ENCODE data around the gene EGFR. TPM values are rescaled to one million over a fixed set of nuclear protein-coding genes. Genes with fewer than 3 reads are reported as not detected.

EGFR gene
- total and polyA plus RNA-seq, 11 donors: 2.3 to 29.6 (median 7.0) TPM

- Histone ChIP-seq H3K27me3 (no peaks in the 10 kb centered on the region), H3K4me1 (peaks cover 0 to 4% (median 0%) of the 10 kb centered on the region in 12 donors), H3K9me3 (no peaks in the 10 kb centered on the region), H3K36me3 (no peaks in the 10 kb centered on the region), H3K27ac (no peak overlapping the region), H3K4me3 (no peak overlapping the region)
- DNase-seq (no peak), ATAC-seq (no peak)
- intact Hi-C loops (cut with DNase I): no loop called here
- WGBS, 4 donors: 58 to 64% (median 62%) methylated on average over 5 of the region's 5 CpGs
- TF ChIP-seq POLR2A (IDR thresholded peaks at IDR 0.05): no peak
- TF ChIP-seq, protein P1, sequence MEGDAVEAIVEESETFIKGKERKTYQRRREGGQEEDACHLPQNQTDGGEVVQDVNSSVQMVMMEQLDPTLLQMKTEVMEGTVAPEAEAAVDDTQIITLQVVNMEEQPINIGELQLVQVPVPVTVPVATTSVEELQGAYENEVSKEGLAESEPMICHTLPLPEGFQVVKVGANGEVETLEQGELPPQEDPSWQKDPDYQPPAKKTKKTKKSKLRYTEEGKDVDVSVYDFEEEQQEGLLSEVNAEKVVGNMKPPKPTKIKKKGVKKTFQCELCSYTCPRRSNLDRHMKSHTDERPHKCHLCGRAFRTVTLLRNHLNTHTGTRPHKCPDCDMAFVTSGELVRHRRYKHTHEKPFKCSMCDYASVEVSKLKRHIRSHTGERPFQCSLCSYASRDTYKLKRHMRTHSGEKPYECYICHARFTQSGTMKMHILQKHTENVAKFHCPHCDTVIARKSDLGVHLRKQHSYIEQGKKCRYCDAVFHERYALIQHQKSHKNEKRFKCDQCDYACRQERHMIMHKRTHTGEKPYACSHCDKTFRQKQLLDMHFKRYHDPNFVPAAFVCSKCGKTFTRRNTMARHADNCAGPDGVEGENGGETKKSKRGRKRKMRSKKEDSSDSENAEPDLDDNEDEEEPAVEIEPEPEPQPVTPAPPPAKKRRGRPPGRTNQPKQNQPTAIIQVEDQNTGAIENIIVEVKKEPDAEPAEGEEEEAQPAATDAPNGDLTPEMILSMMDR (IDR thresholded peaks at IDR 0.05): no peak
These were observed 23.0 kb upstream of the EGFR start for GRCh38 chr7:54995610-54996363.

- Histone ChIP-seq H3K9me3 (no peaks in the 10 kb centered on the region), H3K36me3 (no peaks in the 10 kb centered on the region), H3K4me1 (peaks cover 0 to 4% (median 0%) of the 10 kb centered on the region in 12 donors), H3K27me3 (no peaks in the 10 kb centered on the region), H3K27ac (no peak overlapping the region), H3K4me3 (no peak overlapping the region)
- TF ChIP-seq, protein P1 (IDR thresholded peaks at IDR 0.05): no peak
- TF ChIP-seq POLR2A (IDR thresholded peaks at IDR 0.05): no peak
- ATAC-seq (no peak), DNase-seq (no peak)
- intact Hi-C loops (cut with DNase I): no loop called here
These were observed 22.4 kb upstream of the EGFR start for GRCh38 chr7:54996391-54996790.

DNA sequence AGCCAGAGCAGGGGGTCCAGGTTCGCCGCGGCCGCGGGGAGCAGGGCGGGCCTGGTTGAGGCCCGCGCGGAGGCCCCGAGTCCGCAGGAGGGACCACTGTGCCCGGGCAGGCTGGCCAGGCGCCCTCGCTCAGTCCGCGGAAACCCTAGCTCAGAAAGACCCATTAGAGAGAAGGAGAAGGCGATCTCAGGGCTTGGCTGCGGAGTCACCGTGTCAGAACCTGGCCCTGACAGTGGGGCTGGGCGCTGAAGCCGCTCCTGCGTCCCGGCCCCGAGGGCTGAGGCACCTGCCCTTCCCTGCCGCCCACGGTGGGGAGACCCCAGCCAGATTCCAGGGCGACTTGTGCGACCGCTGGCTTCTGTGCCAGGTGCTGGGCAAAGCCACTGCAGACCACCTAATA lies 14.2 kb upstream of the EGFR start:
- no peak for DNase-seq
- no peak for ATAC-seq
- Histone ChIP-seq H3K9me3 (no peaks in the 10 kb centered on the region), H3K27me3 (peaks cover 0 to 41% (median 10%) of the 10 kb centered on the region in 9 donors), H3K27ac (no peak overlapping the region), H3K4me3 (no peak overlapping the region), H3K36me3 (no peaks in the 10 kb centered on the region), H3K4me1 (no peaks in the 10 kb centered on the region)
- WGBS, 4 donors: 64 to 88% (median 75%) methylated on average over 25 to 29 of the region's 29 CpGs
- TF ChIP-seq, protein P1 (IDR thresholded peaks at IDR 0.05): no peak
- TF ChIP-seq POLR2A (IDR thresholded peaks at IDR 0.05): no peak
- intact Hi-C loops (cut with DNase I): no loop called here

DNA sequence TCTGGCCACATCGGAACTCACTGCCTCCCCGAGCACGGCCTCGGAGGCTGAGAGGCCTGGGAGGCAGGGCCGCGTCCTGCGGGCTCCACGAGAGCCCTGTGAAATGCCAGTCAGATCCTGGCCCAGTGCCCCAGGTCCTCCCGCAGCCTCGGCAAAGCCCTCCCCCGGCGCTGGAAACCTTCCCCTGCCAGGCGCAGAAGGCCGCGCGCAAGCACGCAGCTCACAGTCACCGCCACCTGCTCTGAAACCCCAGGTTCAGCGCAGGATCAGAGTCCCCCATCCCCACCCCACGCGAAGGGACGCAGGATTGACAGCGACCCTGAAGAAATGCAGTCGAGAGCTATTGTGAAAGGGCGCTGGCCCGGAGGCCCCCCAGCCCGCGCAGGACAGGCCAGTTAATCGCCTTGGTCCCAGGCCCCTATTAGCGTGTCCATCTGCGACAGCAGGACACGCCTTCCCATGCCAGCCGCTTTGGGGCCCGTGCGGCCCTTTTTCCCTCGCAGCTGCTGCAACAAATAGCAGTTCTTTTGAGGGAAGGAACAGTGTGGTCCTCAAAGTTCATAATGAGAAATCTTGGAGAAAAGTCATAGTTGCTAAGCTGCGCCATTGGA lies 13.5 kb upstream of the EGFR start:
- Histone ChIP-seq H3K4me1 (no peaks in the 10 kb centered on the region), H3K27me3 (peaks cover 0 to 41% (median 10%) of the 10 kb centered on the region in 9 donors), H3K27ac (no peak overlapping the region), H3K9me3 (no peaks in the 10 kb centered on the region), H3K4me3 (no peak overlapping the region), H3K36me3 (no peaks in the 10 kb centered on the region)
- ATAC-seq: no peak
- intact Hi-C loops (cut with DNase I): no loop called here
- 68 to 87% (median 77%) methylated on average over 30 to 37 of the region's 37 CpGs for WGBS, 4 donors
- no peak for DNase-seq
- TF ChIP-seq POLR2A (IDR thresholded peaks at IDR 0.05): no peak
- TF ChIP-seq, protein P1 (IDR thresholded peaks at IDR 0.05): no peak

Measured in heart left ventricle (tissue), 16 donors.